ENCODE data around the gene LENG1.

Gene LENG1

DNA sequence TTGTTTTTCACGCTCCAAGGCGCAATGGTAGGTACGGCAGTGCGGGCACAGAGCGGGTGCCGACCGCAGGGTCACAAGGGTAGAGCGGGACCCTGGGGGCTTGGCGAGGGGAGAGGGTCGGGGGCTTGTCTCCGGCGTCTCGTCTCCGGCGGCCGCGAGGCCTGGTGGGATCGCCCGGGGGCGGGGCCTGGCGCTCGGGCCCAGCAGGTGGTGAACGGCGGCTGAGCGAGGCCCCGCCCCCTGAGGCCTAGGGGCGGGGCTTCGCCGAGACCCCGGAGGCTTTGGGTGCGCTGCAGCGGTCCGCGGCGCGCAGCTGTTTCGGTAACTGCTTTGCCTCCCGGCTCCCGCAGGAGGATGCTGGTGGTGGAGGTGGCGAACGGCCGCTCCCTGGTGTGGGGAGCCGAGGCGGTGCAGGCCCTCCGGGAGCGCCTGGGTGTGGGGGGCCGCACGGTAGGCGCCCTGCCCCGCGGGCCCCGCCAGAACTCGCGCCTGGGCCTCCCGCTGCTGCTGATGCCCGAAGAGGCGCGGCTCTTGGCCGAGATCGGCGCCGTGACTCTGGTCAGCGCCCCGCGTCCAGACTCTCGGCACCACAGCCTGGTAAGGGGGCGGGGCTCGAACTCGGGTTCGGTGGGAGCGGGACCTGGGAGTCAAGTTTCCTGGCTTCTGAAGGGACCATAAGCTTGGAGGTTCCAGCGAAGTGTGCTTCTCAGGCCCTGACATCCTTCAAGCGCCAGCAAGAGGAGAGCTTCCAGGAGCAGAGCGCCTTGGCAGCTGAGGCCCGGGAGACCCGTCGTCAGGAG, 31.7 kb upstream of the LENG1 start, which contains the start of gene TSEN34:
Gene TSEN34, plus strand, starts transcription at position 298 of the 800 bp plus-strand sequence. Its CDS starts 57 bp downstream, at position 355.
- DNase-seq (ENCODE audit: low read depth in 1 of 2, low spot score in 1 of 2) = peak in 1 of 2 experiments; percentile 22
- Histone ChIP-seq H3K27me3 (ENCODE audit: insufficient read depth, poor library complexity, severe bottlenecking) (no peaks in the 10 kb centered on the region), H3K27ac (replicated peaks) (peak within 1 kb of the TSS; percentile 98), H3K4me3 (replicated peaks; ENCODE audit: insufficient read depth, low read length) (peak within 1 kb of the TSS; percentile 80)
- TF ChIP-seq SPI1 (IDR thresholded peaks at IDR 0.05; ENCODE audit: borderline replicate concordance, low read depth) = no peak
- TF ChIP-seq POLR2AphosphoS5 (IDR thresholded peaks at IDR 0.05; ENCODE audit: low read depth) = peak; percentile 52; the same call in 1 of the 2 replicates
- no peak for TF ChIP-seq GABPA (IDR thresholded peaks at IDR 0.05; ENCODE audit: low read depth)
- TF ChIP-seq, protein P1, sequence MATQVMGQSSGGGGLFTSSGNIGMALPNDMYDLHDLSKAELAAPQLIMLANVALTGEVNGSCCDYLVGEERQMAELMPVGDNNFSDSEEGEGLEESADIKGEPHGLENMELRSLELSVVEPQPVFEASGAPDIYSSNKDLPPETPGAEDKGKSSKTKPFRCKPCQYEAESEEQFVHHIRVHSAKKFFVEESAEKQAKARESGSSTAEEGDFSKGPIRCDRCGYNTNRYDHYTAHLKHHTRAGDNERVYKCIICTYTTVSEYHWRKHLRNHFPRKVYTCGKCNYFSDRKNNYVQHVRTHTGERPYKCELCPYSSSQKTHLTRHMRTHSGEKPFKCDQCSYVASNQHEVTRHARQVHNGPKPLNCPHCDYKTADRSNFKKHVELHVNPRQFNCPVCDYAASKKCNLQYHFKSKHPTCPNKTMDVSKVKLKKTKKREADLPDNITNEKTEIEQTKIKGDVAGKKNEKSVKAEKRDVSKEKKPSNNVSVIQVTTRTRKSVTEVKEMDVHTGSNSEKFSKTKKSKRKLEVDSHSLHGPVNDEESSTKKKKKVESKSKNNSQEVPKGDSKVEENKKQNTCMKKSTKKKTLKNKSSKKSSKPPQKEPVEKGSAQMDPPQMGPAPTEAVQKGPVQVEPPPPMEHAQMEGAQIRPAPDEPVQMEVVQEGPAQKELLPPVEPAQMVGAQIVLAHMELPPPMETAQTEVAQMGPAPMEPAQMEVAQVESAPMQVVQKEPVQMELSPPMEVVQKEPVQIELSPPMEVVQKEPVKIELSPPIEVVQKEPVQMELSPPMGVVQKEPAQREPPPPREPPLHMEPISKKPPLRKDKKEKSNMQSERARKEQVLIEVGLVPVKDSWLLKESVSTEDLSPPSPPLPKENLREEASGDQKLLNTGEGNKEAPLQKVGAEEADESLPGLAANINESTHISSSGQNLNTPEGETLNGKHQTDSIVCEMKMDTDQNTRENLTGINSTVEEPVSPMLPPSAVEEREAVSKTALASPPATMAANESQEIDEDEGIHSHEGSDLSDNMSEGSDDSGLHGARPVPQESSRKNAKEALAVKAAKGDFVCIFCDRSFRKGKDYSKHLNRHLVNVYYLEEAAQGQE (IDR thresholded peaks at IDR 0.05; ENCODE audit: insufficient replicate concordance, low read depth) = no peak
- TF ChIP-seq, protein P2, sequence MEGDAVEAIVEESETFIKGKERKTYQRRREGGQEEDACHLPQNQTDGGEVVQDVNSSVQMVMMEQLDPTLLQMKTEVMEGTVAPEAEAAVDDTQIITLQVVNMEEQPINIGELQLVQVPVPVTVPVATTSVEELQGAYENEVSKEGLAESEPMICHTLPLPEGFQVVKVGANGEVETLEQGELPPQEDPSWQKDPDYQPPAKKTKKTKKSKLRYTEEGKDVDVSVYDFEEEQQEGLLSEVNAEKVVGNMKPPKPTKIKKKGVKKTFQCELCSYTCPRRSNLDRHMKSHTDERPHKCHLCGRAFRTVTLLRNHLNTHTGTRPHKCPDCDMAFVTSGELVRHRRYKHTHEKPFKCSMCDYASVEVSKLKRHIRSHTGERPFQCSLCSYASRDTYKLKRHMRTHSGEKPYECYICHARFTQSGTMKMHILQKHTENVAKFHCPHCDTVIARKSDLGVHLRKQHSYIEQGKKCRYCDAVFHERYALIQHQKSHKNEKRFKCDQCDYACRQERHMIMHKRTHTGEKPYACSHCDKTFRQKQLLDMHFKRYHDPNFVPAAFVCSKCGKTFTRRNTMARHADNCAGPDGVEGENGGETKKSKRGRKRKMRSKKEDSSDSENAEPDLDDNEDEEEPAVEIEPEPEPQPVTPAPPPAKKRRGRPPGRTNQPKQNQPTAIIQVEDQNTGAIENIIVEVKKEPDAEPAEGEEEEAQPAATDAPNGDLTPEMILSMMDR (IDR thresholded peaks at IDR 0.05; ENCODE audit: insufficient read depth, low read length) = no peak

DNA sequence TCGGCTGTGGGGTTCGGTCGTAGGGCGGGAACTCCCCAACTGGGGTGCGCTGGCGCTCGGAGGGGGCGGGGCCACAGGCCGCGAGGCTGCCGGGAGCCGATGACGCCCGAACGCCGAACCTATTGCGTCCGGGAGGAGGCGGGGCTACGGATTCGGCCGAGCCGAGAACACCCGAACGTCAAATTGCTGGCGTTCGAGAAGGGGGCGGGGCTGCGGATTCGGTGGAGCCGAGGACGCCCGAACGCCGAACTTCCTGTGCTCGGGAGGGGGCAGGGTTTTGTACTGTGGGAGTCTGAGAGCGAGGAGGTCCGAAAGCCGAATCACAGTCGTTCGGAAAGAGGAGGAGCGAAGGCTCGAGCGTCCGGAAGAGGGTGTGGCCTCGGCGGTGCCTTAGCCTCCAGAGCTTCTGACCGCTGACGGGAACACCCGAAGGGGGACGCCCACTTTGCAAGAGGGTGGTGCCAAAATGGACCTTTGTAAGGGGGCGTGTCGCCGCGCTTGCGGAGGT, 31.0 kb upstream of the LENG1 start:
- TF ChIP-seq, protein P2 (IDR thresholded peaks at IDR 0.05; ENCODE audit: insufficient read depth, low read length) = no peak
- TF ChIP-seq POLR2AphosphoS5 (IDR thresholded peaks at IDR 0.05; ENCODE audit: low read depth) (no peak), SPI1 (IDR thresholded peaks at IDR 0.05; ENCODE audit: borderline replicate concordance, low read depth) (no peak), GABPA (IDR thresholded peaks at IDR 0.05; ENCODE audit: low read depth) (no peak)
- TF ChIP-seq, protein P1 (IDR thresholded peaks at IDR 0.05; ENCODE audit: insufficient replicate concordance, low read depth) = no peak
- DNase-seq (ENCODE audit: low read depth in 1 of 2, low spot score in 1 of 2) = peak; percentile 98 to 99
- Histone ChIP-seq H3K27ac (replicated peaks) (peak overlapping the region; percentile 98), H3K4me3 (replicated peaks; ENCODE audit: insufficient read depth, low read length) (peak overlapping the region; percentile 80), H3K27me3 (ENCODE audit: insufficient read depth, poor library complexity, severe bottlenecking) (no peaks in the 10 kb centered on the region)

DNA sequence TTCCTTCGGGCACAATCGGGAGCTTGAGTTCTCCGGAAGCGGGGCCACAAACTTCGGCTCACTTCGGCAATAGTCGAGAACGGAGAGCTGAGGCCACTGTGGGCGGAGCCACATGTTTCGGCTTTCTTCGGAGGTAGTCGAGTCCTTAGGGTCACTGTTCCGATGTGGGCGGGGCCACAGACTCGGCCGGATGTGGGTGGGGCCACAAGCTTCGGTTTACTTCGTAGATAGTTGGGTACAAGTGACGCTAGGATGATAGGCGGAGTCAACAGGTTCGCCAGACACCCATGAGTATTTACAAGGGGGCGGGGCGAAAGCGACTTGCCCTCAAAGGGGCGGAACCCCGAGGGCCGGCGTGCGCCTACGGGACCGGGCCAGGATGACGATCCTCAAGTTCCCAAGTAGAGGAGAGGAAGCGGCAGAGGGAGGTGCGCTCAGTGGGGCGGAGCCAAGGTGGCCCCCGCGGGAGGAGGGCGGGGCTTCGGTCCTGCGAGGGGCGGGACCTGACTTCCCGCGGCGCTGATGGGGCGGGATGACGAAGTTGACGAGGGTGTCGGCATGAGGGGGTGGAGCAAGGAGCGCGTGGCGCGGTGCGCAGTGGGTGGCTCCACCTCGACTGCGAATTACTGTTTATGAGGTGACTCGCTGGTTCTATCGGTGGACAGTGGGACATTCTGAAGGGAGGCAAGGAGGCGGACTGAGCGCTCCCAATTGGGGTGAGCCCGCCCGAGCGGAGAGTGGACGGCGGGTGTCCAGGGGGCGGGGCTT, 30.4 kb upstream of the LENG1 start:
- H3K27ac ChIP-seq (replicated peaks) = peak overlapping the region; percentile 98
- peak overlapping the region; percentile 49 for H3K4me3 ChIP-seq (replicated peaks; ENCODE audit: insufficient read depth, low read length)
- no peaks in the 10 kb centered on the region for H3K27me3 ChIP-seq (ENCODE audit: insufficient read depth, poor library complexity, severe bottlenecking)
- TF ChIP-seq, protein P1 (IDR thresholded peaks at IDR 0.05; ENCODE audit: insufficient replicate concordance, low read depth) = no peak
- TF ChIP-seq GABPA (IDR thresholded peaks at IDR 0.05; ENCODE audit: low read depth) = no peak
- TF ChIP-seq POLR2AphosphoS5 (IDR thresholded peaks at IDR 0.05; ENCODE audit: low read depth) = peak; percentile 76
- peak; percentile 85; the same call in 1 of the 2 replicates for TF ChIP-seq SPI1 (IDR thresholded peaks at IDR 0.05; ENCODE audit: borderline replicate concordance, low read depth)
- DNase-seq (ENCODE audit: low read depth in 1 of 2, low spot score in 1 of 2) = peak; percentile 99 to 100

Measured in HL-60 (cell line).